Psoas muscle (tissue), 8 donors: ENCODE results near the gene GATA3. TPM values are rescaled to one million over a fixed set of nuclear protein-coding genes. Genes with fewer than 3 reads are reported as not detected.

Source experiments
- ATAC-seq, 4 donors: fragments of 200-7000 bp; cut with Tn5 transposase; one replicate each; pipeline ENCODE4 v1.9.1; 2020; ENCODE audit warnings: moderate library complexity in 3 of 4, mild to moderate bottlenecking in 2 of 4
- DNase-seq, 2 donors: peaks; one replicate each; pipeline ENCODE4 v3.0.0-alpha.2; 2020
- H3K27ac ChIP-seq: fragments of 200-600 bp; one replicate; pipeline ENCODE4 v1.8.0; 2022
- H3K27me3 ChIP-seq, 3 donors: fragments of 200-600 bp in 1 of 3; one replicate each; pipeline versions ENCODE4 v1.6.1 to v1.8.0; 2013 to 2022; ENCODE audit warnings: low read length in 2 of 3, mild to moderate bottlenecking in 2 of 3, moderate library complexity in 1 of 3; ENCODE audit not compliant: insufficient read depth in 3 of 3
- H3K36me3 ChIP-seq, 2 donors: fragments of 200-600 bp in 1 of 2; one replicate each; pipeline versions ENCODE4 v1.6.1 to v1.8.0; 2013 to 2022; ENCODE audit warnings: low read depth in 1 of 2, mild to moderate bottlenecking in 1 of 2, moderate library complexity in 1 of 2; ENCODE audit not compliant: insufficient read depth in 1 of 2
- H3K4me1 ChIP-seq: fragments of 200-600 bp; one replicate; pipeline ENCODE4 v1.8.0; 2022
- H3K4me3 ChIP-seq: fragments of 200-600 bp; one replicate; pipeline ENCODE4 v1.8.0; 2022; ENCODE audit warnings: mild to moderate bottlenecking
- H3K9me3 ChIP-seq: fragments of 200-600 bp; one replicate; pipeline ENCODE4 v1.8.0; 2022
- CTCF ChIP-seq: fragments of 200-600 bp; IDR thresholded peaks from one replicate; pipeline ENCODE4 v1.8.0; 2022; ENCODE audit warnings: antibody characterized with exemption
- WGBS, 3 donors: extraction: QIAGEN DNeasy Blood & Tissue Kit; methylation state at CpG; one replicate each; pipeline versions ENCODE4 v1.1.6 to v1.1.7; 2013; 5-methylcytosine and 5-hydroxymethylcytosine counted together
- intact Hi-C, 2 donors: fragments of 100-400 bp; cut with DNase I; formaldehyde crosslinking; loops; one replicate each; pipeline versions ENCODE4 v1.11.0 to v1.14.2; 2022
- polyA plus RNA-seq, 3 donors: library from polyadenylated mRNA; stranded (reverse); fragments of 200-250 nt; gene quantifications; one replicate each; pipeline ENCODE4 v1.2.3, GENCODE V29; 2013
- total RNA-seq, 4 donors: library from RNA; stranded (reverse); fragmentation: NEBNext Ultra II Directional in 2 of 4; extraction: Animal tissue kit (Norgen Biotek cat#: 25700) in 2 of 4; gene quantifications; one replicate each; pipeline versions ENCODE4 v1.2.1 to v1.2.4, GENCODE V29; 2021 to 2023
- donor health status: healthy with polysubstance abuse.
- donor health status: DM: no; HTN: no; CAD: no; lungs with moderate emphysema.
- donor health status: Bipolar disorder and iron deficiency.
- donor health status: healthy.
- donor health status: DM: yes; HTN: yes; CAD: no.
- donor health status: DM: no; HTN: no; CAD: no.
- donor health status: DM: no; HTN: no; CAD: no.
- donor health status: DM: yes; HTN: yes; CAD: no.

Gene GATA3
- total and polyA plus RNA-seq, 7 donors = 0.64 to 1.8 (median 0.74) TPM

GRCh38 chr10:8048281-8049008 is 6.0 kb upstream of the GATA3 start:
- TF ChIP-seq CTCF = no peak
- ATAC-seq (no peak), DNase-seq (peak in 1 of 2 donors; percentile 46)
- Histone ChIP-seq H3K27me3 (peaks cover 0 to 99% (median 70%) of the 10 kb centered on the region in 3 donors), H3K36me3 (no peaks in the 10 kb centered on the region), H3K9me3 (no peaks in the 10 kb centered on the region), H3K4me3 (no peak overlapping the region), H3K4me1 (peaks cover 31% of the 10 kb centered on the region), H3K27ac (no peak overlapping the region)
- 4 to 8% (median 7%) methylated on average over 28 to 29 of the region's 29 CpGs for WGBS, 3 donors
- intact Hi-C loops = no loop called here

GRCh38 chr10:8049045-8049864 is 5.2 kb upstream of the GATA3 start:
- H3K27me3 ChIP-seq = peaks cover 0 to 99% (median 68%) of the 10 kb centered on the region in 3 donors
- WGBS, 3 donors = 3 to 4% (median 3%) methylated on average over 48 to 51 of the region's 51 CpGs
- no peaks in the 10 kb centered on the region for H3K9me3 ChIP-seq
- ATAC-seq (no peak), DNase-seq (no peak)
- no peaks in the 10 kb centered on the region for H3K36me3 ChIP-seq
- no peak for TF ChIP-seq CTCF
- peaks cover 40% of the 10 kb centered on the region for H3K4me1 ChIP-seq
- H3K27ac ChIP-seq = no peak overlapping the region
- H3K4me3 ChIP-seq = peak overlapping the region; percentile 65
- intact Hi-C loops = no loop called here

- H3K27me3 ChIP-seq = peaks cover 0 to 99% (median 62%) of the 10 kb centered on the region in 3 donors
- intact Hi-C loops = no loop called here
Observed at GRCh38 chr10:8049865-8050555, 4.5 kb upstream of the GATA3 start.

More at GRCh38 chr10:8049865-8050555, 4.5 kb upstream of the GATA3 start:
- TF ChIP-seq CTCF = no peak
- ATAC-seq (peak in 1 of 4 donors; percentile 14), DNase-seq (no peak)
- H3K4me1 ChIP-seq = peaks cover 37% of the 10 kb centered on the region
- H3K36me3 ChIP-seq = no peaks in the 10 kb centered on the region
- H3K27ac ChIP-seq = no peak overlapping the region
- no peaks in the 10 kb centered on the region for H3K9me3 ChIP-seq
- H3K4me3 ChIP-seq = peak overlapping the region; percentile 65
- WGBS, 3 donors = 1% methylated on average over 45 to 68 of the region's 68 CpGs
